T-cell (primary cell): ENCODE data around the gene FAM221B. TPM values are rescaled to one million over a fixed set of nuclear protein-coding genes. Genes with fewer than 3 reads are reported as not detected.

Experiments used
- ATAC-seq, 4 experiments: fragments of 200-7000 bp in 3 of 4; fragments of 150-1000 bp in 1 of 4; cut with Tn5 transposase; replicated peaks in 1 of 4; 1 replicate in 3 of 4; 2 replicates in 1 of 4; pipeline ENCODE4 v1.10.0; 2021; ENCODE audit warnings: moderate library complexity in 3 of 4, mild to moderate bottlenecking in 2 of 4, moderate number of reproducible peaks in 1 of 4
- CTCF ChIA-PET, 2 donors: fragments of 300-600 bp; sonication (Branson Sonifier 250); formaldehyde crosslinking; loops; one replicate each; lab custom pipeline; 2022; ENCODE audit warnings: antibody characterized with exemption in 2 of 2; lab: Charles Lee
- POLR2A ChIA-PET, 2 donors: fragments of 300-600 bp; sonication (Branson Sonifier 250); formaldehyde crosslinking; loops; one replicate each; lab custom pipeline; 2022; ENCODE audit warnings: antibody characterized with exemption in 2 of 2; lab: Charles Lee
- DNase-seq, 35 experiments: peaks; one replicate each; pipeline versions ENCODE4 v3.0.0 to v3.0.0-alpha.2; 2013 to 2023
- H3K27ac ChIP-seq: one replicate; pipeline ENCODE4 v1.5.1; 2013; ENCODE audit warnings: low read length
- H3K27me3 ChIP-seq, 2 experiments: replicated peaks in 1 of 2; 1 replicate in 1 of 2; 2 replicates in 1 of 2; pipeline versions ENCODE4 v1.6.1 to v1.7.0; 2013; ENCODE audit warnings: low read length in 1 of 2, mixed read lengths in 1 of 2; ENCODE audit not compliant: control insufficient read depth in 2 of 2, insufficient read depth in 2 of 2; ENCODE audit errors: extremely low read depth in 1 of 2
- H3K36me3 ChIP-seq, 2 donors: 1 replicate in 1 of 2; 2 replicates in 1 of 2; pipeline versions ENCODE4 v1.6.1 to v1.7.0; 2013; ENCODE audit warnings: low read length in 1 of 2; ENCODE audit not compliant: control insufficient read depth in 2 of 2, insufficient read depth in 1 of 2; ENCODE audit errors: extremely low read depth in 1 of 2
- H3K4me1 ChIP-seq, 2 experiments: 1 replicate in 1 of 2; 2 replicates in 1 of 2; pipeline versions ENCODE4 v1.6.1 to v1.7.0; 2013; ENCODE audit warnings: low read length in 2 of 2, mixed read lengths in 1 of 2; ENCODE audit not compliant: insufficient read depth in 2 of 2, control insufficient read depth in 1 of 2; ENCODE audit errors: extremely low read depth in 1 of 2
- H3K4me3 ChIP-seq, 2 donors: 1 replicate in 1 of 2; 2 replicates in 1 of 2; pipeline versions ENCODE4 v1.5.1 to v1.7.0; 2013; ENCODE audit warnings: mild to moderate bottlenecking in 2 of 2, low read length in 1 of 2, moderate library complexity in 1 of 2; ENCODE audit not compliant: control insufficient read depth in 1 of 2; ENCODE audit errors: extremely low read depth in 1 of 2
- H3K9me3 ChIP-seq: 2 replicates; pipeline ENCODE4 v1.7.0; 2013
- H3K27ac Mint-ChIP-seq, 2 donors: one replicate each; pipeline ENCODE4 v1.8.0; 2020 to 2021; ENCODE audit warnings: mild to moderate bottlenecking in 2 of 2, mixed read lengths in 2 of 2
- H3K27me3 Mint-ChIP-seq, 2 donors: one replicate each; pipeline ENCODE4 v1.8.0; 2021 to 2022; ENCODE audit warnings: mixed read lengths in 2 of 2
- H3K36me3 Mint-ChIP-seq: one replicate; pipeline ENCODE4 v1.8.0; 2021; ENCODE audit warnings: mixed read lengths
- H3K4me1 Mint-ChIP-seq, 3 donors: one replicate each; pipeline ENCODE4 v1.8.0; 2020 to 2022; ENCODE audit warnings: mixed read lengths in 3 of 3, mild to moderate bottlenecking in 1 of 3
- H3K4me3 Mint-ChIP-seq, 3 donors: one replicate each; pipeline ENCODE4 v1.8.0; 2020 to 2022; ENCODE audit warnings: mild to moderate bottlenecking in 3 of 3, mixed read lengths in 3 of 3, moderate library complexity in 3 of 3
- H3K9me3 Mint-ChIP-seq, 3 donors: one replicate each; pipeline ENCODE4 v1.8.0; 2020 to 2022; ENCODE audit warnings: mixed read lengths in 3 of 3
- WGBS: methylation state at CpG from one replicate; pipeline ENCODE4 v1.1.5; 2013; ENCODE audit warnings: missing lambda C conversion rate; ENCODE audit not compliant: insufficient coverage; 5-methylcytosine and 5-hydroxymethylcytosine counted together
- total RNA-seq, 35 experiments: library from RNA in 6 of 35; stranded (reverse) in 6 of 35; fragments of 120-200 nt in 1 of 35; gene quantifications; one replicate each; pipeline versions ENCODE4 v1.2.1 to v1.2.4 and lab custom pipeline; 2013 to 2026

The FAM221B gene
- total RNA-seq, 5 donors from 2014 or later (not counting 1 experiment from before 2014, with no cell fraction given): not detected

DNA sequence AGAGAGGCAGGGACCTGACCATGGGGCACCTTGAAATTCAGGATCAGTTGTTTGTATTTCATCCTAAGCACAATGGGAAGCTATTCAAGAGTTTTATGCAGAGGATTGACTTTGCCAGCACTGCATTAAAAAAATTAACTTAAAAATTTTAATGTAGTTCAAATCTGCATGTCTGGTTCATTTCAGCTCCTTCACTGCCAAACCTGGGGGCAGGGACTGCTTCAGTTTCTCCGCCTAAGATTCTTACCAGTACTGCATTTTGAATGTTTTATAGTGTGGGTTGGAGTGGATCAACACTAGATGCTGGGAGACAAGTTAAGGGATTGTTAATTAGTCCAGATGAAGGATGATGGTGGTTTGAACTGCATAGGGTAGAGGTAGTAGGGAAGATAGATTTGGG lies 58.8 kb downstream of the FAM221B start:
- H3K4me3 Mint-ChIP-seq: no peak overlapping the region
- no peaks in the 10 kb centered on the region for H3K36me3 Mint-ChIP-seq
- H3K9me3 ChIP-seq: no peaks in the 10 kb centered on the region
- CTCF ChIA-PET: no interaction called here
- no peak for ATAC-seq
- no peaks in the 10 kb centered on the region for H3K4me1 ChIP-seq
- H3K4me1 Mint-ChIP-seq: peaks cover 0 to 12% (median 11%) of the 10 kb centered on the region in 3 donors
- POLR2A ChIA-PET: no interaction called here
- WGBS: 100% methylated on average over 1 of the region's 1 CpG
- H3K27me3 ChIP-seq: no peaks in the 10 kb centered on the region
- no peak overlapping the region for H3K27ac ChIP-seq
- no peak overlapping the region for H3K27ac Mint-ChIP-seq
- H3K36me3 ChIP-seq: peaks cover 0 to 5% of the 10 kb centered on the region in 2 donors
- H3K4me3 ChIP-seq: no peak overlapping the region
- no peak for DNase-seq
- no peaks in the 10 kb centered on the region for H3K9me3 Mint-ChIP-seq
- H3K27me3 Mint-ChIP-seq: no peaks in the 10 kb centered on the region

DNA sequence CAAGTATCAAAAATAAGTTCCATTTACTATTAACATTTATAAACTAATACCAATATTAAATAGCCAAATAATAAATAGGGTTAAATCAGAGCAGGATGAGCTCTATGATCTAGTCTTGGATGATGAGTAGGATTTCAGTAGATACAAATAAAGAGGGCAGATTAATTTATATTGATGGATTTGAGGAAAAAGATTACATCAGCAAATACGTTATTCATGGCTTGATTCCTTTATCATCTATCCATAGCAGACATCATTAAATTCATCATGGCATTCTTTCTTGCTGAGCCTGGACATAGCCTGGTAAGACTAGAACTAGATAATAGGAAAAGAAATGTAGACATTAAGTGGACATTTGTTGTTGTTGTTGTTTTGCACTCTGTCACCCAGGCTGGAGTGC lies 61.1 kb downstream of the FAM221B start:
- Mint-ChIP-seq H3K36me3 (no peaks in the 10 kb centered on the region), H3K4me3 (no peak overlapping the region), H3K4me1 (peaks cover 0 to 16% (median 16%) of the 10 kb centered on the region in 3 donors), H3K27ac (no peak overlapping the region), H3K27me3 (no peaks in the 10 kb centered on the region), H3K9me3 (no peaks in the 10 kb centered on the region)
- no peaks in the 10 kb centered on the region for H3K4me1 ChIP-seq
- DNase-seq (no peak), ATAC-seq (no peak)
- WGBS: no CpG with 5 or more reads among the region's 1 CpG
- H3K27ac ChIP-seq: no peak overlapping the region
- ChIA-PET POLR2A (no interaction called here), CTCF (no interaction called here)
- peaks cover 0 to 5% of the 10 kb centered on the region in 2 donors for H3K36me3 ChIP-seq
- H3K9me3 ChIP-seq: no peaks in the 10 kb centered on the region
- no peak overlapping the region for H3K4me3 ChIP-seq
- H3K27me3 ChIP-seq: no peaks in the 10 kb centered on the region

DNA sequence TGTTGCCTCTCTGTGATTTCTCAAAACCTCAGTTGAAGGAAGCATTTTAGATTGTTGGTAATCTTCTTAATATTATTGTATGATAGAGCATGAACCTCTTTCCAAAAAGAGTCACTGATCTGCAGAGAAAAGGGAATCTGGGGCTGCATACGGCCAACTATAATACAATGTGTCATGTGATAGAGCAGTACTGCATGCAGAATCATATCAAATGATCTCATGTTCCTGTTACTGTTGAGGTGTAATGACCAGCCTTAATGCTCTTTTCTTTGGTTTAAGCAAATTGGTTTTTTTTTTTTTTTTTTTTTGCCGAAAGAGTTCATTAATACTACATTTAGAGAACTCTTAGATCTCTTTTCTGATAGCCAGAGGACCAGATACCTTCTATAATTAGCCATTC lies 61.5 kb downstream of the FAM221B start:
- WGBS: 100% methylated on average over 1 of the region's 2 CpGs
- no peaks in the 10 kb centered on the region for H3K27me3 ChIP-seq
- ChIA-PET POLR2A (no interaction called here), CTCF (no interaction called here)
- H3K9me3 ChIP-seq: no peaks in the 10 kb centered on the region
- H3K4me3 ChIP-seq: no peak overlapping the region
- DNase-seq (no peak), ATAC-seq (no peak)
- H3K27ac Mint-ChIP-seq: no peak overlapping the region
- no peaks in the 10 kb centered on the region for H3K36me3 Mint-ChIP-seq
- H3K9me3 Mint-ChIP-seq: no peaks in the 10 kb centered on the region
- H3K27ac ChIP-seq: no peak overlapping the region
- H3K4me1 Mint-ChIP-seq: peaks cover 3 to 20% (median 19%) of the 10 kb centered on the region in 3 donors
- H3K4me3 Mint-ChIP-seq: no peak overlapping the region
- no peaks in the 10 kb centered on the region for H3K27me3 Mint-ChIP-seq
- H3K4me1 ChIP-seq: no peaks in the 10 kb centered on the region
- H3K36me3 ChIP-seq: peaks cover 0 to 5% of the 10 kb centered on the region in 2 donors

Other genes starting within 250 kb of the FAM221B start
- 10 to 100 TPM; 24.2 to 56.1 (median 47.6) TPM for gene TESK1, start 223.5 kb downstream of the FAM221B start, total RNA-seq
- gene CD72, start 210.3 kb downstream of the FAM221B start, total RNA-seq: 1 to 10 TPM; 2.5 to 9.2 (median 4.9) TPM
- 10 to 100 TPM; 34.9 to 57.1 (median 51.9) TPM for gene SIT1, start 177.8 kb downstream of the FAM221B start, total RNA-seq
- gene RMRP, start 170.7 kb downstream of the FAM221B start, total RNA-seq: over 10,000 TPM; 10,537 to 37,987 (median 30,491) TPM
- 10 to 100 TPM; 17.7 to 29.8 (median 27.5) TPM for gene CCDC107, start 170.4 kb downstream of the FAM221B start, total RNA-seq
- 1 to 10 TPM in 2 of 5 donors, under 1 TPM in 3; 0.12 to 1.3 (median 0.57) TPM for gene ARHGEF39, start 163.5 kb downstream of the FAM221B start, total RNA-seq
- under 1 TPM in 2 of 5 donors, not detected in 3; 0.19 to 0.46 TPM for gene CA9, start 154.8 kb downstream of the FAM221B start, total RNA-seq
- gene TPM2, start 138.8 kb downstream of the FAM221B start, total RNA-seq: 10 to 100 TPM; 21.4 to 66.0 (median 57.5) TPM
- 100 to 1,000 TPM; 229 to 366 (median 294) TPM for gene TLN1, start 96.5 kb downstream of the FAM221B start, total RNA-seq
- gene CREB3, start 96.1 kb downstream of the FAM221B start, total RNA-seq: 10 to 100 TPM; 15.9 to 22.6 (median 19.3) TPM
- 10 to 100 TPM; 35.4 to 63.3 (median 60.1) TPM for gene GBA2, start 79.5 kb downstream of the FAM221B start, total RNA-seq
- 10 to 100 TPM; 20.6 to 36.5 (median 33.5) TPM for gene RGP1, start 79.4 kb downstream of the FAM221B start, total RNA-seq
- 1 to 10 TPM in 3 of 5 donors, not detected in 2; 1.6 to 5.1 (median 1.6) TPM for gene MSMP, start 74.5 kb downstream of the FAM221B start, total RNA-seq
- gene NPR2, start 37.1 kb downstream of the FAM221B start, total RNA-seq: 10 to 100 TPM in 3 of 5 donors, 1 to 10 TPM in 2; 5.9 to 10.9 (median 10.5) TPM
- gene SPAG8, start 16.5 kb downstream of the FAM221B start, total RNA-seq: 1 to 10 TPM; 2.8 to 7.1 (median 3.8) TPM
- 10 to 100 TPM; 15.4 to 30.3 (median 28.5) TPM for gene HINT2, start 13.7 kb downstream of the FAM221B start, total RNA-seq
- gene TMEM8B, start 496 bp upstream of the FAM221B start, total RNA-seq: 10 to 100 TPM in 2 of 5 donors, 1 to 10 TPM in 3; 6.5 to 11.9 (median 7.3) TPM
- gene OR13J1, start 41.7 kb upstream of the FAM221B start, total RNA-seq: not detected
- not detected for gene HRCT1, start 77.5 kb upstream of the FAM221B start, total RNA-seq
- gene SPAAR, start 80.8 kb upstream of the FAM221B start, total RNA-seq: not detected
- gene OR2S2, start 129.4 kb upstream of the FAM221B start, total RNA-seq: not detected
- 10 to 100 TPM in 2 of 5 donors, 1 to 10 TPM in 3; 8.9 to 11.4 (median 9.9) TPM for gene RECK, start 208.2 kb upstream of the FAM221B start, total RNA-seq